Right lobe of liver (tissue), 6 donors: ENCODE results near the gene ELL. TPM values are rescaled to one million over a fixed set of nuclear protein-coding genes. Genes with fewer than 3 reads are reported as not detected.

Source experiments
- ATAC-seq, 4 donors: fragments of 200-7000 bp; cut with Tn5 transposase; one replicate each; pipeline ENCODE4 v1.9.1; 2020; ENCODE audit warnings: mild to moderate bottlenecking in 4 of 4, moderate library complexity in 4 of 4
- DNase-seq, 3 donors: peaks; one replicate each; pipeline ENCODE4 v3.0.0-alpha.2; 2020
- H3K27ac ChIP-seq, 3 donors: fragments of 200-600 bp; one replicate each; pipeline ENCODE4 v1.8.0; 2022
- H3K27me3 ChIP-seq, 2 donors: fragments of 200-600 bp; one replicate each; pipeline ENCODE4 v1.8.0; 2022
- H3K36me3 ChIP-seq, 4 donors: fragments of 200-600 bp; sonication (generic) in 1 of 4; one replicate each; pipeline versions ENCODE4 v1.5.1 to v1.8.0; 2017 to 2022; ENCODE audit warnings: control low read depth in 1 of 4
- H3K4me1 ChIP-seq, 4 donors: fragments of 200-600 bp; sonication (generic) in 1 of 4; one replicate each; pipeline versions ENCODE4 v1.5.1 to v1.8.0; 2017 to 2022; ENCODE audit warnings: control low read depth in 1 of 4
- H3K4me3 ChIP-seq, 3 donors: fragments of 200-600 bp; one replicate each; pipeline ENCODE4 v1.8.0; 2022
- H3K9me3 ChIP-seq, 4 donors: fragments of 200-600 bp; sonication (generic) in 1 of 4; one replicate each; pipeline versions ENCODE4 v1.5.1 to v1.8.0; 2017 to 2022; ENCODE audit warnings: control low read depth in 1 of 4
- POLR2A ChIP-seq: fragments of 450-650 bp; IDR thresholded peaks from one replicate; pipeline ENCODE4 v1.6.1; 2017; ENCODE audit warnings: antibody characterized with exemption, mild to moderate bottlenecking
- WGBS: methylation state at CpG from one replicate; pipeline ENCODE4 v1.1.6; 2018; ENCODE audit warnings: low coverage, low lambda C conversion rate; ENCODE audit not compliant: insufficient coverage; ENCODE audit errors: missing lambda C conversion rate; 5-methylcytosine and 5-hydroxymethylcytosine counted together
- intact Hi-C, 2 donors: fragments of 100-400 bp; cut with DNase I; formaldehyde crosslinking; loops; one replicate each; pipeline versions ENCODE4 v1.11.2 to v1.14.1; 2022
- total RNA-seq, 6 experiments: library from RNA; depleted of rRNA in 2 of 6; stranded (reverse); fragments of >200 nt in 2 of 6; fragmentation: NEBNext Ultra II Directional in 3 of 6; extraction: Animal tissue kit (Norgen Biotek cat#: 25700) in 3 of 6; gene quantifications; one replicate each; pipeline versions ENCODE4 v1.1.0 to v1.2.4, GENCODE V29; 2016 to 2023
- TF ChIP-seq, protein P1 (sequence below), 4 donors: fragments of 200-600 bp in 3 of 4; fragments of 450-650 bp in 1 of 4; IDR thresholded peaks; one replicate each; pipeline versions ENCODE4 v1.5.1 to v1.8.0; 2016 to 2022; ENCODE audit warnings: antibody characterized with exemption in 4 of 4, mild to moderate bottlenecking in 2 of 4
- donor health status: DM: no; HTN: yes; CAD: no.
- donor health status: DM: no; HTN: no; CAD: no.
- donor health status: DM: no; HTN: no; CAD: no.
- donor health status: DM: no; HTN: yes; CAD: no.
- donor health status: DM: no; HTN: yes; CAD: no.

Gene ELL
- total RNA-seq, 6 experiments from 2014 or later: 5.3 to 11.9 (median 8.6) TPM

GRCh38 chr19:18502638-18503294 is 19.1 kb downstream of the ELL start:
- intact Hi-C loops: no loop called here
- 37% methylated on average over 12 of the region's 17 CpGs for WGBS
- ATAC-seq (no peak), DNase-seq (peak in 1 of 3 donors; percentile 50)
- H3K36me3 ChIP-seq: no peaks in the 10 kb centered on the region
- no peaks in the 10 kb centered on the region for H3K27me3 ChIP-seq
- H3K4me3 ChIP-seq: no peak overlapping the region
- no peaks in the 10 kb centered on the region for H3K9me3 ChIP-seq
- peak overlapping the region; percentile 63 to 92 (median 77) for H3K27ac ChIP-seq
- TF ChIP-seq, protein P1, sequence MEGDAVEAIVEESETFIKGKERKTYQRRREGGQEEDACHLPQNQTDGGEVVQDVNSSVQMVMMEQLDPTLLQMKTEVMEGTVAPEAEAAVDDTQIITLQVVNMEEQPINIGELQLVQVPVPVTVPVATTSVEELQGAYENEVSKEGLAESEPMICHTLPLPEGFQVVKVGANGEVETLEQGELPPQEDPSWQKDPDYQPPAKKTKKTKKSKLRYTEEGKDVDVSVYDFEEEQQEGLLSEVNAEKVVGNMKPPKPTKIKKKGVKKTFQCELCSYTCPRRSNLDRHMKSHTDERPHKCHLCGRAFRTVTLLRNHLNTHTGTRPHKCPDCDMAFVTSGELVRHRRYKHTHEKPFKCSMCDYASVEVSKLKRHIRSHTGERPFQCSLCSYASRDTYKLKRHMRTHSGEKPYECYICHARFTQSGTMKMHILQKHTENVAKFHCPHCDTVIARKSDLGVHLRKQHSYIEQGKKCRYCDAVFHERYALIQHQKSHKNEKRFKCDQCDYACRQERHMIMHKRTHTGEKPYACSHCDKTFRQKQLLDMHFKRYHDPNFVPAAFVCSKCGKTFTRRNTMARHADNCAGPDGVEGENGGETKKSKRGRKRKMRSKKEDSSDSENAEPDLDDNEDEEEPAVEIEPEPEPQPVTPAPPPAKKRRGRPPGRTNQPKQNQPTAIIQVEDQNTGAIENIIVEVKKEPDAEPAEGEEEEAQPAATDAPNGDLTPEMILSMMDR (IDR thresholded peaks at IDR 0.05): no peak
- TF ChIP-seq POLR2A: no peak
- peaks cover 5 to 93% (median 67%) of the 10 kb centered on the region in 4 donors for H3K4me1 ChIP-seq

DNA sequence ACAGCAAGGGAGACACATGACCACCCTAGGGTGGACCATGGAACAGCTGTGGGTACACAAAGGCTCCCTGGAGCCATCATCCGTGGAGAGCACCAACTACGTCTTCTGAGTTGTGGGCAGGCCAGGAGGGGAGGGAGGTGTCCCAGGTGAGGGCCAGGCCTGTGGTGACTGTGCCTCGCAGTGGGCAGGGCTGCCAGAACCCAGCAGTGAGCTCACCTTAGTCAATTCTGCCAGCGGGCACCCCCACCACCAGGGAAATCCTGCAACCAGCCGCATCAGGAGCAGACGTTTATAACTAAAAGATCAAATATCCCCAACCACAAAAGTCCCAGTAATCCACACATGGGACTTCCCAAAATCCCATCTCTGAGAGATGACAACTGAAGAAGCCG is 19.6 kb downstream of the ELL start:
- intact Hi-C loops: no loop called here
- no peaks in the 10 kb centered on the region for H3K9me3 ChIP-seq
- H3K27me3 ChIP-seq: no peaks in the 10 kb centered on the region
- ATAC-seq: no peak
- TF ChIP-seq, protein P1 (IDR thresholded peaks at IDR 0.05): no peak
- no peak for TF ChIP-seq POLR2A
- H3K36me3 ChIP-seq: no peaks in the 10 kb centered on the region
- H3K27ac ChIP-seq: peak overlapping the region; percentile 63 to 92 (median 77)
- 47% methylated on average over 2 of the region's 7 CpGs for WGBS
- peaks cover 5 to 89% (median 62%) of the 10 kb centered on the region in 4 donors for H3K4me1 ChIP-seq
- H3K4me3 ChIP-seq: no peak overlapping the region
- DNase-seq: no peak

- Histone ChIP-seq H3K4me3 (no peak overlapping the region), H3K36me3 (no peaks in the 10 kb centered on the region), H3K27ac (peak overlapping the region; percentile 63 to 92 (median 77)), H3K27me3 (no peaks in the 10 kb centered on the region), H3K4me1 (peaks cover 5 to 89% (median 62%) of the 10 kb centered on the region in 4 donors), H3K9me3 (no peaks in the 10 kb centered on the region)
- TF ChIP-seq, protein P1 (IDR thresholded peaks at IDR 0.05): no peak
- TF ChIP-seq POLR2A: no peak
- ATAC-seq (peak; percentile 34 to 42 (median 39)), DNase-seq (peak; percentile 74 to 81 (median 78))
- WGBS: no CpG with 5 or more reads among the region's 9 CpGs
- intact Hi-C loops: no loop called here
These were observed 20.0 kb downstream of the ELL start for GRCh38 chr19:18501832-18502231.

- WGBS: 25% methylated on average over 2 of the region's 13 CpGs
- H3K4me3 ChIP-seq: no peak overlapping the region
These were observed 20.5 kb downstream of the ELL start for GRCh38 chr19:18501351-18501750.

More at GRCh38 chr19:18501351-18501750, 20.5 kb downstream of the ELL start:
- DNase-seq (peak in 1 of 3 donors; percentile 44), ATAC-seq (no peak)
- TF ChIP-seq POLR2A: no peak
- TF ChIP-seq, protein P1 (IDR thresholded peaks at IDR 0.05): no peak
- H3K27ac ChIP-seq: peak overlapping the region; percentile 63 to 92 (median 77)
- peaks cover 4 to 89% (median 62%) of the 10 kb centered on the region in 4 donors for H3K4me1 ChIP-seq
- no peaks in the 10 kb centered on the region for H3K9me3 ChIP-seq
- H3K27me3 ChIP-seq: no peaks in the 10 kb centered on the region
- intact Hi-C loops: no loop called here
- no peaks in the 10 kb centered on the region for H3K36me3 ChIP-seq
